ENCODE results near the gene HCRTR1. TPM values are rescaled to one million over a fixed set of nuclear protein-coding genes. Genes with fewer than 3 reads are reported as not detected.

The HCRTR1 gene
- not detected in 2 replicates for total RNA-seq (2013; cell fraction: nucleolus; rRNA removed)
- total RNA-seq (2014; rRNA removed) (0.11 TPM in 1 of 2 replicates, not detected in the other), total RNA-seq (2014; rRNA removed; fragmentation: Illumina TruSeq; extraction: Trizol) (not detected in 2 replicates), total RNA-seq (2021) (not detected in 2 replicates), polyA plus RNA-seq (2011; rRNA removed) (not detected in 2 replicates), polyA plus RNA-seq (2014; fragmentation: Illumina TruSeq; extraction: Trizol) (not detected in 2 replicates), polyA plus RNA-seq (2014; fragmentation: Nextera tagmentation; extraction: Ambion mirVana) (not detected), polyA plus RNA-seq (2014; rRNA removed) (not detected in 2 replicates), polyA plus RNA-seq (2016; fragmentation: Nextera tagmentation; extraction: Ambion mirVana) (not detected), polyA minus RNA-seq (2011; rRNA and poly(A)+ RNA removed) (not detected in 2 replicates), Bru-seq, nascent RNA (percentile 6 among the genes with signal in this experiment), BruChase-seq, experiment 1, labeled RNA remaining after a 6-hour chase (percentile 10 among the genes with signal in this experiment), BruChase-seq, experiment 2, labeled RNA remaining after a 2-hour chase (percentile 10 among the genes with signal in this experiment)
- not detected for polyA plus RNA-seq (2011; ENCODE audit: low read depth)
- 0.04 TPM in 1 of 2 replicates, not detected in the other for polyA plus RNA-seq (2011; cell fraction: cytosol; rRNA removed)
- polyA plus RNA-seq (2011; cell fraction: nucleus; rRNA removed), result not detected in 2 replicates
- not detected in 2 replicates for polyA plus RNA-seq (2012)
- not detected in 2 replicates for polyA minus RNA-seq (2011; cell fraction: cytosol; rRNA and poly(A)+ RNA removed)
- polyA minus RNA-seq (2011; cell fraction: nucleus; rRNA and poly(A)+ RNA removed), result not detected in 2 replicates
- long read RNA-seq, experiment 1, result 0 reads
- long read RNA-seq, experiment 2, partial matches to known transcripts, result 0 of 1 reads
- long read RNA-seq, experiment 2, other reads (novel, unspliced or antisense), result 1 of 1 reads

DNA sequence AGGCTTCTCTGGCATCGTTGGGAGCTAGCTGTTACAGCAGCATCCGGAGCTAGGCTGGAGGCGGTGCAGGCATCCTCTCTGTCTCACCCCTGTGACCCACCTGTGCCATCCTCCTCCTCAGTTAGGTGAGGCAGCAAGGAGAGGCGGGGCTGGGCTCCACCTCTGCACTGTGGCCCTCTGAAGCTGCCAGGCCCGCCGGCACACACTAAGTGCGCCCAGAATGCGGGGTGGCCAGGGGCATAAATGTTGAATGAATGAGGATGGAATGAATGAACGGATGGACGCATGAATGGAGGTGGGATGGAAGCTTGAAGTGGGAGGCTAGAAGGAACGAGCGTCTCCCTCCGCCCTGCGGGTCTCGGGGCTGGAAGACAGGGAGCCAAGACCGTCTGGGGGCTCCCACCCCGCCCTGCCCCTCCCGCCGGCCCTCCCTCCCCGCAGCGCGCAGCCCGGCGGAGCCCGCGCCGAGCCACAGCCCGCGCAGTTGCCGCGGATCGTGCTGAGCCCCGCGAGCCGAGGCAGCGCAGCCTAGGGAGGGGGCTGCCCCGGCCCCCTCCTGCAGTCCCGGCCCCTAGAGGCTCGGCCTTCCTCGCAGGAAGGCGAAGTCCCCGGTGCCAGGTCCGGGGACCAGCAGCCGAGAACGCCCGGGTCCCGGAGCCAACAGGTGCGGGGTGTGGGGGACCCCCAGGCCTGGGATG is at the start of gene HCRTR1:
Gene HCRTR1, plus strand, starts transcription at position 472 of the 698 bp plus-strand sequence. CDS start 1,504 bp downstream, outside the sequence.
- H3K4me3 ChIP-seq, result no peak within 1 kb of the TSS
- H3K9ac ChIP-seq (ENCODE audit: control insufficient read depth, insufficient read depth, low read length), result no peak within 1 kb of the TSS
- H3K36me3 ChIP-seq (ENCODE audit: control insufficient read depth in 2 of 2, insufficient read depth in 2 of 2, low read length in 1 of 2), result no peaks in the 10 kb centered on the region
- ChIA-PET CTCF (interaction anchor here (0.7 to 4.9 kb wide), 21 partner anchors 10 to 353 kb away, joined by 3 to 61 read pairs (median 7); partner anchors contain the start of genes FABP3 and PEF1), SMC1A (ENCODE audit: uncharacterized antibody, unreplicated experiment) (interaction anchor here (0.7 to 3.2 kb wide), 14 partner anchors 12 to 195 kb away, joined by 3 to 16 read pairs (median 4); no protein-coding TSS in a partner anchor), POLR2A (interaction anchor here (0.6 kb wide), 1 partner anchor 26 kb away, joined by 7 read pairs; no protein-coding TSS in a partner anchor), RAD21 (ENCODE audit: unreplicated experiment) (interaction anchor here (0.6 to 3.2 kb wide), 17 partner anchors 19 to 347 kb away, joined by 3 to 10 read pairs (median 4); partner anchors contain the start of gene COL16A1)
- intact Hi-C loops (cut with micrococcal nuclease; ENCODE audit: unreplicated experiment), result no loop called here
- H3K27ac ChIP-seq (ENCODE audit: control insufficient read depth, insufficient read depth), result no peak within 1 kb of the TSS
- H3K4me1 ChIP-seq (ENCODE audit: control insufficient read depth, insufficient read depth, low read length), result no peaks in the 10 kb centered on the region; the same call in 1 of the 2 replicates
- ATAC-seq, result peak; percentile 25
- in situ Hi-C loops (cut with MboI), result no loop called here
- FAIRE-seq, result no peak
- DNase-seq (ENCODE audit: low read depth, low spot score), result no peak
- H4K20me1 ChIP-seq (ENCODE audit: control insufficient read depth, insufficient read depth), result no peaks in the 10 kb centered on the region
- no TSS peak for BruUV-seq (replicated peaks)
- H3K79me2 ChIP-seq (ENCODE audit: control insufficient read depth, insufficient read depth, low read length), result no peaks in the 10 kb centered on the region
- 12% methylated on average over 33 of the region's 48 CpGs for WGBS (ENCODE audit: insufficient coverage, insufficient replicate concordance, low lambda C conversion rate, missing lambda C conversion rate)
- H3K27me3 ChIP-seq (replicated peaks in 1 of 2; ENCODE audit: control insufficient read depth in 2 of 2, insufficient read depth in 2 of 2, low read length in 1 of 2), result no peaks in the 10 kb centered on the region; a peak in 2 of 4 replicates
- H2AFZ ChIP-seq (ENCODE audit: control insufficient read depth, low read depth, low read length), result peak within 1 kb of the TSS; percentile 28; the same call in 1 of the 2 replicates
- peak within 1 kb of the TSS; percentile 68; the same call in 1 of the 2 replicates for H3K4me2 ChIP-seq (ENCODE audit: control insufficient read depth, insufficient read depth)
- no peaks in the 10 kb centered on the region for H3K9me3 ChIP-seq (replicated peaks; ENCODE audit: control insufficient read depth, insufficient read depth, low read length)
- TF ChIP-seq SIX5 (IDR thresholded peaks at IDR 0.05; ENCODE audit: low read depth, low read length, severe bottlenecking) (no peak), NR2F1 (conservative IDR thresholded peaks at IDR 0.05) (no peak), TAF1 (IDR thresholded peaks at IDR 0.05; ENCODE audit: borderline replicate concordance, low read depth, low read length) (no peak), CBFB (IDR thresholded peaks at IDR 0.05; ENCODE audit: low read depth) (no peak), RBBP5 (conservative IDR thresholded peaks at IDR 0.05) (no peak), NR2C2 (IDR thresholded peaks at IDR 0.05; ENCODE audit: borderline replicate concordance, control insufficient read depth, insufficient read length, low read depth) (no peak), SP1 (IDR thresholded peaks at IDR 0.05; ENCODE audit: low read depth, low read length) (no peak), CREM (IDR thresholded peaks at IDR 0.05; ENCODE audit: low read depth) (no peak), SPI1 (IDR thresholded peaks at IDR 0.05; ENCODE audit: borderline replicate concordance, insufficient read depth, low read depth, low read length) (no peak), MXI1 (IDR thresholded peaks at IDR 0.05; ENCODE audit: low read depth, low read length) (no peak)
- TF ChIP-seq, protein P1, sequence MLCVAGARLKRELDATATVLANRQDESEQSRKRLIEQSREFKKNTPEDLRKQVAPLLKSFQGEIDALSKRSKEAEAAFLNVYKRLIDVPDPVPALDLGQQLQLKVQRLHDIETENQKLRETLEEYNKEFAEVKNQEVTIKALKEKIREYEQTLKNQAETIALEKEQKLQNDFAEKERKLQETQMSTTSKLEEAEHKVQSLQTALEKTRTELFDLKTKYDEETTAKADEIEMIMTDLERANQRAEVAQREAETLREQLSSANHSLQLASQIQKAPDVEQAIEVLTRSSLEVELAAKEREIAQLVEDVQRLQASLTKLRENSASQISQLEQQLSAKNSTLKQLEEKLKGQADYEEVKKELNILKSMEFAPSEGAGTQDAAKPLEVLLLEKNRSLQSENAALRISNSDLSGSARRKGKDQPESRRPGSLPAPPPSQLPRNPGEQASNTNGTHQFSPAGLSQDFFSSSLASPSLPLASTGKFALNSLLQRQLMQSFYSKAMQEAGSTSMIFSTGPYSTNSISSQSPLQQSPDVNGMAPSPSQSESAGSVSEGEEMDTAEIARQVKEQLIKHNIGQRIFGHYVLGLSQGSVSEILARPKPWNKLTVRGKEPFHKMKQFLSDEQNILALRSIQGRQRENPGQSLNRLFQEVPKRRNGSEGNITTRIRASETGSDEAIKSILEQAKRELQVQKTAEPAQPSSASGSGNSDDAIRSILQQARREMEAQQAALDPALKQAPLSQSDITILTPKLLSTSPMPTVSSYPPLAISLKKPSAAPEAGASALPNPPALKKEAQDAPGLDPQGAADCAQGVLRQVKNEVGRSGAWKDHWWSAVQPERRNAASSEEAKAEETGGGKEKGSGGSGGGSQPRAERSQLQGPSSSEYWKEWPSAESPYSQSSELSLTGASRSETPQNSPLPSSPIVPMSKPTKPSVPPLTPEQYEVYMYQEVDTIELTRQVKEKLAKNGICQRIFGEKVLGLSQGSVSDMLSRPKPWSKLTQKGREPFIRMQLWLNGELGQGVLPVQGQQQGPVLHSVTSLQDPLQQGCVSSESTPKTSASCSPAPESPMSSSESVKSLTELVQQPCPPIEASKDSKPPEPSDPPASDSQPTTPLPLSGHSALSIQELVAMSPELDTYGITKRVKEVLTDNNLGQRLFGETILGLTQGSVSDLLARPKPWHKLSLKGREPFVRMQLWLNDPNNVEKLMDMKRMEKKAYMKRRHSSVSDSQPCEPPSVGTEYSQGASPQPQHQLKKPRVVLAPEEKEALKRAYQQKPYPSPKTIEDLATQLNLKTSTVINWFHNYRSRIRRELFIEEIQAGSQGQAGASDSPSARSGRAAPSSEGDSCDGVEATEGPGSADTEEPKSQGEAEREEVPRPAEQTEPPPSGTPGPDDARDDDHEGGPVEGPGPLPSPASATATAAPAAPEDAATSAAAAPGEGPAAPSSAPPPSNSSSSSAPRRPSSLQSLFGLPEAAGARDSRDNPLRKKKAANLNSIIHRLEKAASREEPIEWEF (IDR thresholded peaks at IDR 0.05; ENCODE audit: insufficient replicate concordance, low read depth, low read length), result no peak
- TF ChIP-seq, protein P2, sequence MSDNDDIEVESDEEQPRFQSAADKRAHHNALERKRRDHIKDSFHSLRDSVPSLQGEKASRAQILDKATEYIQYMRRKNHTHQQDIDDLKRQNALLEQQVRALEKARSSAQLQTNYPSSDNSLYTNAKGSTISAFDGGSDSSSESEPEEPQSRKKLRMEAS (IDR thresholded peaks at IDR 0.05; ENCODE audit: low read depth, low read length), result no peak
- TF ChIP-seq, protein P3, sequence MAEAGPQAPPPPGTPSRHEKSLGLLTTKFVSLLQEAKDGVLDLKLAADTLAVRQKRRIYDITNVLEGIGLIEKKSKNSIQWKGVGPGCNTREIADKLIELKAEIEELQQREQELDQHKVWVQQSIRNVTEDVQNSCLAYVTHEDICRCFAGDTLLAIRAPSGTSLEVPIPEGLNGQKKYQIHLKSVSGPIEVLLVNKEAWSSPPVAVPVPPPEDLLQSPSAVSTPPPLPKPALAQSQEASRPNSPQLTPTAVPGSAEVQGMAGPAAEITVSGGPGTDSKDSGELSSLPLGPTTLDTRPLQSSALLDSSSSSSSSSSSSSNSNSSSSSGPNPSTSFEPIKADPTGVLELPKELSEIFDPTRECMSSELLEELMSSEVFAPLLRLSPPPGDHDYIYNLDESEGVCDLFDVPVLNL (IDR thresholded peaks at IDR 0.05; ENCODE audit: low read depth, low read length), result no peak
